ENCODE results near the gene KLHL1.

GRCh38 chr13:69997061-69997460 lies 111.2 kb downstream of the KLHL1 start:
- TF ChIP-seq TCF12 (IDR thresholded peaks at IDR 0.05) (no peak), EP300 (IDR thresholded peaks at IDR 0.05; ENCODE audit: borderline replicate concordance in 1 of 2, low read depth in 1 of 2, low read length in 1 of 2) (no peak), CTCF (IDR thresholded peaks at IDR 0.05) (no peak), MXI1 (IDR thresholded peaks at IDR 0.05; ENCODE audit: low read depth, low read length) (no peak), USF2 (IDR thresholded peaks at IDR 0.05; ENCODE audit: borderline replicate concordance, low read depth, low read length) (no peak), ZBTB33 (IDR thresholded peaks at IDR 0.05; ENCODE audit: borderline replicate concordance, low read depth) (no peak), EZH2phosphoT487 (IDR thresholded peaks at IDR 0.05; ENCODE audit: borderline replicate concordance, low read depth) (no peak)
